GM23338 (cell line): ENCODE measurements around the gene TTC16. TPM values are rescaled to one million over a fixed set of nuclear protein-coding genes. Genes with fewer than 3 reads are reported as not detected.

ENCODE experiments used
- ATAC-seq: fragments of 200-7000 bp; cut with Tn5 transposase; 3 replicates; pipeline ENCODE4 v1.9.1; 2020
- DNase-seq: peaks from one replicate; pipeline ENCODE4 v3.0.0-alpha.2; 2015; ENCODE audit warnings: low spot score
- H2AFZ ChIP-seq: fragments of 200-600 bp; sonication (generic); 2 replicates; pipeline ENCODE4 v1.8.0; 2016; ENCODE audit warnings: antibody characterized with exemption, mild to moderate bottlenecking, moderate library complexity
- H3F3A ChIP-seq: fragments of 200-600 bp; sonication (generic); replicated peaks from 2 replicates; pipeline ENCODE4 v1.8.0; 2017; ENCODE audit warnings: antibody characterized with exemption, mixed run types, low read depth
- H3K27ac ChIP-seq: fragments of 200-600 bp; sonication (generic); 2 replicates; pipeline ENCODE4 v1.6.1; 2016; ENCODE audit warnings: low read depth
- H3K27me3 ChIP-seq: fragments of 200-600 bp; sonication (generic); 2 replicates; pipeline ENCODE4 v1.8.0; 2016; ENCODE audit warnings: mild to moderate bottlenecking, mixed run types, moderate library complexity; ENCODE audit not compliant: insufficient read depth
- H3K36me3 ChIP-seq: fragments of 200-600 bp; sonication (generic); 2 replicates; pipeline ENCODE4 v1.8.0; 2016; ENCODE audit warnings: mild to moderate bottlenecking; ENCODE audit not compliant: insufficient read depth
- H3K4me1 ChIP-seq: fragments of 200-600 bp; sonication (generic); 2 replicates; pipeline ENCODE4 v1.8.0; 2016; ENCODE audit warnings: mild to moderate bottlenecking, moderate library complexity; ENCODE audit not compliant: insufficient read depth
- H3K4me2 ChIP-seq: fragments of 200-600 bp; sonication (generic); 2 replicates; pipeline ENCODE4 v1.7.1; 2017; ENCODE audit warnings: mixed run types
- H3K4me3 ChIP-seq: fragments of 200-600 bp; sonication (generic); 2 replicates; pipeline ENCODE4 v1.6.1; 2016; ENCODE audit warnings: mixed run types
- H3K79me2 ChIP-seq: fragments of 200-600 bp; sonication (generic); replicated peaks from 2 replicates; pipeline ENCODE4 v1.8.0; 2017; ENCODE audit warnings: mild to moderate bottlenecking; ENCODE audit not compliant: insufficient read depth
- H3K9me2 ChIP-seq: fragments of 200-600 bp; sonication (generic); 2 replicates; pipeline ENCODE4 v1.8.0; 2017; ENCODE audit not compliant: insufficient read depth
- H4K20me1 ChIP-seq: fragments of 200-600 bp; sonication (generic); replicated peaks from 2 replicates; pipeline ENCODE4 v1.8.0; 2017; ENCODE audit warnings: mild to moderate bottlenecking; ENCODE audit not compliant: insufficient read depth
- H3K27ac Mint-ChIP-seq: 2 replicates; pipeline ENCODE4 v1.8.0; 2020; ENCODE audit warnings: inconsistent platforms, mild to moderate bottlenecking, moderate library complexity, mixed read lengths
- H3K27me3 Mint-ChIP-seq: 3 replicates; pipeline ENCODE4 v1.8.0; 2022; ENCODE audit warnings: low read depth, mild to moderate bottlenecking, moderate library complexity, mixed read lengths, inconsistent platforms; ENCODE audit not compliant: insufficient read depth, poor library complexity
- H3K36me3 Mint-ChIP-seq: 3 replicates; pipeline ENCODE4 v1.8.0; 2021; ENCODE audit warnings: low read depth, mild to moderate bottlenecking, inconsistent platforms, moderate library complexity, mixed read lengths
- H3K4me1 Mint-ChIP-seq: 3 replicates; pipeline ENCODE4 v1.8.0; 2020; ENCODE audit warnings: mild to moderate bottlenecking, inconsistent platforms, mixed read lengths
- H3K4me3 Mint-ChIP-seq: 3 replicates; pipeline ENCODE4 v1.8.0; 2021; ENCODE audit warnings: moderate library complexity, mild to moderate bottlenecking, inconsistent platforms, mixed read lengths
- H3K9me3 Mint-ChIP-seq: 3 replicates; pipeline ENCODE4 v1.8.0; 2020; ENCODE audit warnings: moderate library complexity, mild to moderate bottlenecking, inconsistent platforms, mixed read lengths
- CREB1 ChIP-seq: fragments of 250-450 bp; sonication (Bioruptor Pico); IDR thresholded peaks from 2 replicates; pipeline ENCODE4 v1.5.0; 2020; ENCODE audit warnings: low read depth, mild to moderate bottlenecking, moderate library complexity
- EZH2 ChIP-seq: fragments of 200-600 bp; sonication (generic); IDR thresholded peaks from one replicate; pipeline ENCODE4 v1.8.0; 2017; ENCODE audit warnings: antibody characterized with exemption, mild to moderate bottlenecking, low read depth; ENCODE audit not compliant: unreplicated experiment
- NANOG ChIP-seq: IDR thresholded peaks from 2 replicates; pipeline ENCODE4 v1.6.1; 2016; ENCODE audit warnings: antibody characterized with exemption, borderline replicate concordance
- POLR2AphosphoS5 ChIP-seq: IDR thresholded peaks from 2 replicates; pipeline ENCODE4 v1.6.1; 2016; ENCODE audit warnings: antibody characterized with exemption, low read depth
- REST ChIP-seq: IDR thresholded peaks from one replicate; pipeline ENCODE4 v1.6.1; 2018; ENCODE audit warnings: antibody characterized with exemption; ENCODE audit not compliant: unreplicated experiment
- STAT1 ChIP-seq: IDR thresholded peaks from one replicate; pipeline ENCODE4 v1.6.1; 2016; ENCODE audit warnings: antibody characterized with exemption; ENCODE audit not compliant: unreplicated experiment
- ZNF331 ChIP-seq: fragments of 250-450 bp; sonication (Bioruptor Pico); IDR thresholded peaks from 2 replicates; pipeline ENCODE4 v1.5.0; 2020; ENCODE audit warnings: low read depth, mild to moderate bottlenecking, moderate library complexity
- ZNF462 ChIP-seq: fragments of 250-450 bp; sonication (Bioruptor Pico); IDR thresholded peaks from 2 replicates; pipeline ENCODE4 v1.5.0; 2020; ENCODE audit warnings: mild to moderate bottlenecking, moderate library complexity
- polyA plus RNA-seq: library from polyadenylated mRNA; unstranded; fragments of >200 nt; fragmentation: Nextera tagmentation; extraction: Ambion mirVana; gene quantifications from 2 replicates; pipeline ENCODE4 v1.2.1, GENCODE V29; 2016
- total RNA-seq: library from RNA; depleted of rRNA; stranded (reverse); fragments of >200 nt; shearing (Covaris generic); gene quantifications from 2 replicates; pipeline ENCODE4 v1.2.3, GENCODE V29; 2014
- TF ChIP-seq, protein P1 (sequence below), 2 experiments: fragments of 200-600 bp in 1 of 2; sonication (generic) in 1 of 2; conservative IDR thresholded peaks; 2 replicates each; pipeline versions ENCODE4 v1.5.1 to v1.6.1; 2016 to 2017; ENCODE audit warnings: antibody characterized with exemption in 2 of 2, low read depth in 2 of 2, mild to moderate bottlenecking in 2 of 2, moderate library complexity in 1 of 2

The TTC16 gene
- total and polyA plus RNA-seq, 2 experiments from 2014 or later = not detected

GRCh38 chr9:127778280-127779135, 62.6 kb downstream of the TTC16 start, which contains the start of gene SH2D3C:
SH2D3C (minus strand) TSS chr9:127778666; CDS start chr9:127778627, 39 bp downstream.
- Histone ChIP-seq H3K4me2 (no peak within 1 kb of the TSS; the same call in 1 of the 2 replicates), H3K36me3 (no peaks in the 10 kb centered on the region), H3F3A (peaks cover 9% of the 10 kb centered on the region; the same call in 1 of the 2 replicates), H3K9me2 (no peaks in the 10 kb centered on the region), H4K20me1 (no peaks in the 10 kb centered on the region), H3K27ac (no peak within 1 kb of the TSS), H3K27me3 (no peaks in the 10 kb centered on the region), H3K79me2 (no peaks in the 10 kb centered on the region), H3K4me1 (peaks cover 5% of the 10 kb centered on the region; the same call in 1 of the 2 replicates), H2AFZ (no peak within 1 kb of the TSS), H3K4me3 (no peak within 1 kb of the TSS)
- no peak within 1 kb of the TSS for H3K27ac Mint-ChIP-seq
- peaks cover 10% of the 10 kb centered on the region for H3K27me3 Mint-ChIP-seq
- H3K36me3 Mint-ChIP-seq = no peaks in the 10 kb centered on the region; the same call in 2 of the 3 replicates
- H3K9me3 Mint-ChIP-seq = peaks cover 2% of the 10 kb centered on the region; the same call in 1 of the 3 replicates
- DNase-seq (no peak), ATAC-seq (peak; percentile 10; the same call in 2 of the 3 replicates)
- peaks cover 23% of the 10 kb centered on the region for H3K4me1 Mint-ChIP-seq
- TF ChIP-seq, protein P1, sequence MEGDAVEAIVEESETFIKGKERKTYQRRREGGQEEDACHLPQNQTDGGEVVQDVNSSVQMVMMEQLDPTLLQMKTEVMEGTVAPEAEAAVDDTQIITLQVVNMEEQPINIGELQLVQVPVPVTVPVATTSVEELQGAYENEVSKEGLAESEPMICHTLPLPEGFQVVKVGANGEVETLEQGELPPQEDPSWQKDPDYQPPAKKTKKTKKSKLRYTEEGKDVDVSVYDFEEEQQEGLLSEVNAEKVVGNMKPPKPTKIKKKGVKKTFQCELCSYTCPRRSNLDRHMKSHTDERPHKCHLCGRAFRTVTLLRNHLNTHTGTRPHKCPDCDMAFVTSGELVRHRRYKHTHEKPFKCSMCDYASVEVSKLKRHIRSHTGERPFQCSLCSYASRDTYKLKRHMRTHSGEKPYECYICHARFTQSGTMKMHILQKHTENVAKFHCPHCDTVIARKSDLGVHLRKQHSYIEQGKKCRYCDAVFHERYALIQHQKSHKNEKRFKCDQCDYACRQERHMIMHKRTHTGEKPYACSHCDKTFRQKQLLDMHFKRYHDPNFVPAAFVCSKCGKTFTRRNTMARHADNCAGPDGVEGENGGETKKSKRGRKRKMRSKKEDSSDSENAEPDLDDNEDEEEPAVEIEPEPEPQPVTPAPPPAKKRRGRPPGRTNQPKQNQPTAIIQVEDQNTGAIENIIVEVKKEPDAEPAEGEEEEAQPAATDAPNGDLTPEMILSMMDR (conservative IDR thresholded peaks at IDR 0.05; ENCODE audit: low read depth in 2 of 2) = no peak
- TF ChIP-seq NANOG (no peak), CREB1 (CRISPR knock-in tag) (no peak), ZNF462 (no peak), STAT1 (no peak), EZH2 (no peak), ZNF331 (CRISPR knock-in tag) (no peak), POLR2AphosphoS5 (no peak), REST (no peak)
- no peak within 1 kb of the TSS; the same call in 2 of the 3 replicates for H3K4me3 Mint-ChIP-seq
